ENCODE measurements around the gene DNAH9. TPM values are rescaled to one million over a fixed set of nuclear protein-coding genes. Genes with fewer than 3 reads are reported as not detected.

Gene DNAH9
- polyA plus RNA-seq, 1 experiment, result not detected

DNA sequence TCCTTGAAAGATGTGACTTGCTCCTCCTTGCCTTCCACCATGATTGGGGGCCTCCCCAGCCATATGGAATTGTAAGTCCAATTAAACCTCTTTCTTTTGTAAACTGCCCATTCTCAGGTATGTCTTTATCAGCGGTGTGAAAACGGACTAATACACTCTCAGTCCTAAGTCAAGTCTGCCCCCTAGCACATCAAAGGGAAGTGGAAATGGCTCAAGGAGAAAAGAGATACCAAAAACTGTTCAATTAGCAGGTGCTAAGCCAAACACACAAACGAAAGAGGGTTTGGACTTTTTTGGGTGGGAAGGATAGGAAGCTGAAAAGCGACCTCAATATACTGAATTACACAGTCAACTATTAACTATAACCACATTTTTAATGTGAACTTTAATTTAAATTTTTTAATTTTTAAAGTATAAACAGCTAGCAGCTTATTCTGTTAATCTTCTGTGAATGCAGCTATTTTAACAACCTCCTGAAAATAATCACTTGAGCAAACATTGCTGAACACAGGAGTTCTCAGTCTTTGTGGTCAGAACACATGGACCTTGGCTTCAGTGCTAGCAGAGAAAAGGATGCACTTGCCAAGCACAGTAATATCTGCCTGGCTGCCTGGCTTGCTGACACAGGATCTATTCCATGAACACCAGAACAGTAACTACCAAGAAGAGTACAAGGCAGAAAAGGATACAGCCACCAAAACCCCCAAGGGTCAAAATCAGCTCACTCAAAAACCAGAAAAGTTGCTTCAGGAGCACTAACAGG lies 388.1 kb downstream of the DNAH9 start:
- no peak for DNase-seq (ENCODE audit: low read depth, low spot score)
- no peaks in the 10 kb centered on the region for H3K9me3 ChIP-seq (ENCODE audit: control insufficient read depth, insufficient read depth, low read length)
- ChIA-PET POLR2A (no interaction called here), CTCF (interaction anchor here (0.6 to 2.3 kb wide), 18 partner anchors 9 to 1340 kb away, joined by 3 to 28 read pairs (median 4); partner anchors contain the start of gene TMEM220)
- no peak for TF ChIP-seq CTCF (IDR thresholded peaks at IDR 0.05; ENCODE audit: low read depth, low read length)
- no peak overlapping the region for H3K4me3 ChIP-seq (ENCODE audit: low read depth, low read length)
- no peaks in the 10 kb centered on the region for H3K27me3 ChIP-seq (ENCODE audit: control insufficient read depth, insufficient read depth, low read length)
- no peak overlapping the region for H3K27ac ChIP-seq (ENCODE audit: low read depth, low read length)

- Histone ChIP-seq H3K27me3 (ENCODE audit: control insufficient read depth, insufficient read depth, low read length) (no peaks in the 10 kb centered on the region), H3K4me3 (ENCODE audit: low read depth, low read length) (no peak overlapping the region), H3K9me3 (ENCODE audit: control insufficient read depth, insufficient read depth, low read length) (no peaks in the 10 kb centered on the region), H3K27ac (ENCODE audit: low read depth, low read length) (no peak overlapping the region)
- ChIA-PET CTCF (interaction anchor here (0.6 to 2.3 kb wide), 17 partner anchors 9 to 1341 kb away, joined by 3 to 28 read pairs (median 4); partner anchors contain the start of gene TMEM220), POLR2A (no interaction called here)
- peak; percentile 13 for DNase-seq (ENCODE audit: low read depth, low spot score)
- peak; percentile 61 for TF ChIP-seq CTCF (IDR thresholded peaks at IDR 0.05; ENCODE audit: low read depth, low read length)
Observed at GRCh38 chr17:11986942-11987329, 388.7 kb downstream of the DNAH9 start.

DNA sequence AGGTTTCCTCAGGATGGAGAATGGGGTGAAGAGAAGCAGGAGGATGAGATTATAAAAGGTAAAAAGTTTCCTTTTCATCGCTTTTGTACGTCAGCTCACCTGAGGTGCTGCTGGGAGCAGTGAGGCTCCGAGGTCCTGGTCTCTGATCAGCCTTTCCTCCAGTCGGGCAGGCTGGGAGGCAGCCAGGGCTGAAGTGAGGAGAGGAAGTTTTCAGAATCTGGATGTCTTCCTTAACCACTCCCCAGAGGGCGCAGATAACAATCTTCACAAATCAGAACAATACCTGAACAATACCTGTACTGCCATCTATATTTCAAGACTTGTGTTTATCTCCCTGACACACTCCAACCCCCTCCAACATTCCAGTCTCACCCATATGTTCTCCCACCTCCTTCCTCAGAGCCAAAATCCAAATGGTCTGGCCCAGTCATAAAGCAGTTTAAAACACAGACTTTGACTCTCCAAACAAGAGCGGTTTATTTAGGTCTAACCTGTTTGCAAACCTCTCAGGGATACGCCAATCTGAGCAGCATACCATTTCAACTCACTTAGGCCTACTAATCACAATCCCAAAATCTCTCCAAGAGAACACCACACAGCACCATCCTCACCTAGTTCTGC lies 392.2 kb downstream of the DNAH9 start:
- Histone ChIP-seq H3K27ac (ENCODE audit: low read depth, low read length) (no peak overlapping the region), H3K27me3 (ENCODE audit: control insufficient read depth, insufficient read depth, low read length) (no peaks in the 10 kb centered on the region), H3K9me3 (ENCODE audit: control insufficient read depth, insufficient read depth, low read length) (no peaks in the 10 kb centered on the region), H3K4me3 (ENCODE audit: low read depth, low read length) (no peak overlapping the region)
- DNase-seq (ENCODE audit: low read depth, low spot score), result no peak
- ChIA-PET POLR2A (interaction anchor here (0.5 kb wide), 1 partner anchor 76 kb away, joined by 3 read pairs; no protein-coding TSS in a partner anchor), CTCF (interaction anchor here (0.7 kb wide), 1 partner anchor 1359 kb away, joined by 3 read pairs; no protein-coding TSS in a partner anchor)
- no peak for TF ChIP-seq CTCF (IDR thresholded peaks at IDR 0.05; ENCODE audit: low read depth, low read length)

GRCh38 chr17:11991461-11991860 lies 393.2 kb downstream of the DNAH9 start:
- POLR2A ChIA-PET, result no interaction called here
- H3K4me3 ChIP-seq (ENCODE audit: low read depth, low read length), result no peak overlapping the region
- no peak for TF ChIP-seq CTCF (IDR thresholded peaks at IDR 0.05; ENCODE audit: low read depth, low read length)

More at GRCh38 chr17:11991461-11991860, 393.2 kb downstream of the DNAH9 start:
- Histone ChIP-seq H3K27me3 (ENCODE audit: control insufficient read depth, insufficient read depth, low read length) (no peaks in the 10 kb centered on the region), H3K27ac (ENCODE audit: low read depth, low read length) (no peak overlapping the region), H3K9me3 (ENCODE audit: control insufficient read depth, insufficient read depth, low read length) (no peaks in the 10 kb centered on the region)
- CTCF ChIA-PET, result interaction anchor here (0.7 kb wide), 1 partner anchor 1360 kb away, joined by 3 read pairs; no protein-coding TSS in a partner anchor
- DNase-seq (ENCODE audit: low read depth, low spot score), result no peak
